KOPT-K1 (cell line): ENCODE results near the gene NOP56.

Experiments
- H3K27ac ChIP-seq: fragments of 200-600 bp; sonication (generic); 2 replicates; pipeline ENCODE4 v1.5.1; 2016; ENCODE audit warnings: antibody characterized with exemption, mild to moderate bottlenecking, low read depth, low read length; ENCODE audit not compliant: poor library complexity, severe bottlenecking
- H3K36me3 ChIP-seq: fragments of 200-600 bp; sonication (generic); 2 replicates; pipeline ENCODE4 v1.5.1; 2017; ENCODE audit warnings: antibody characterized with exemption, mild to moderate bottlenecking, low read length, moderate library complexity; ENCODE audit not compliant: insufficient read depth
- H3K9me3 ChIP-seq: fragments of 200-600 bp; sonication (generic); 2 replicates; pipeline ENCODE4 v1.5.1; 2017; ENCODE audit warnings: antibody characterized with exemption, low read length, mild to moderate bottlenecking; ENCODE audit not compliant: insufficient read depth, poor library complexity, severe bottlenecking

NOP56 gene

GRCh38 chr20:2625062-2625461 lies 27.4 kb upstream of the NOP56 start:
- Histone ChIP-seq H3K27ac (no peak overlapping the region), H3K9me3 (peaks cover 25% of the 10 kb centered on the region), H3K36me3 (no peaks in the 10 kb centered on the region)

- H3K27ac ChIP-seq = no peak overlapping the region
- H3K36me3 ChIP-seq = no peaks in the 10 kb centered on the region
- H3K9me3 ChIP-seq = peaks cover 28% of the 10 kb centered on the region
Measured at GRCh38 chr20:2626853-2627541, 25.4 kb upstream of the NOP56 start.

GRCh38 chr20:2631228-2631627 lies 21.2 kb upstream of the NOP56 start:
- H3K27ac ChIP-seq = no peak overlapping the region
- peaks cover 20% of the 10 kb centered on the region for H3K9me3 ChIP-seq
- no peaks in the 10 kb centered on the region for H3K36me3 ChIP-seq

- no peak overlapping the region for H3K27ac ChIP-seq
- peaks cover 4% of the 10 kb centered on the region for H3K9me3 ChIP-seq
- H3K36me3 ChIP-seq = no peaks in the 10 kb centered on the region
Measured at GRCh38 chr20:2633381-2633780, 19.1 kb upstream of the NOP56 start.

- no peaks in the 10 kb centered on the region for H3K36me3 ChIP-seq
- no peak overlapping the region for H3K27ac ChIP-seq
- H3K9me3 ChIP-seq = no peaks in the 10 kb centered on the region
Measured at GRCh38 chr20:2637246-2637645, 15.2 kb upstream of the NOP56 start.

- Histone ChIP-seq H3K36me3 (no peaks in the 10 kb centered on the region), H3K9me3 (no peaks in the 10 kb centered on the region), H3K27ac (no peak overlapping the region)
Measured at GRCh38 chr20:2640260-2640659, 12.2 kb upstream of the NOP56 start.

GRCh38 chr20:2640899-2641298 lies 11.5 kb upstream of the NOP56 start:
- Histone ChIP-seq H3K9me3 (no peaks in the 10 kb centered on the region), H3K27ac (no peak overlapping the region), H3K36me3 (no peaks in the 10 kb centered on the region)

- Histone ChIP-seq H3K27ac (no peak overlapping the region), H3K9me3 (no peaks in the 10 kb centered on the region), H3K36me3 (no peaks in the 10 kb centered on the region)
Measured at GRCh38 chr20:2643708-2644107, 8.7 kb upstream of the NOP56 start.

GRCh38 chr20:2652724-2653555 lies 508 bp downstream of the NOP56 start:
- H3K27ac ChIP-seq = peak overlapping the region; percentile 92
- no peaks in the 10 kb centered on the region for H3K9me3 ChIP-seq
- H3K36me3 ChIP-seq = peaks cover 52% of the 10 kb centered on the region

GRCh38 chr20:2653556-2654383 lies 1.3 kb downstream of the NOP56 start:
- Histone ChIP-seq H3K9me3 (no peaks in the 10 kb centered on the region), H3K36me3 (peaks cover 60% of the 10 kb centered on the region), H3K27ac (peak overlapping the region; percentile 92)

GRCh38 chr20:2654384-2654822 lies 2.0 kb downstream of the NOP56 start:
- H3K36me3 ChIP-seq = peaks cover 67% of the 10 kb centered on the region
- no peaks in the 10 kb centered on the region for H3K9me3 ChIP-seq
- peak overlapping the region; percentile 92 for H3K27ac ChIP-seq

GRCh38 chr20:2654831-2655230 lies 2.4 kb downstream of the NOP56 start:
- Histone ChIP-seq H3K9me3 (no peaks in the 10 kb centered on the region), H3K27ac (no peak overlapping the region), H3K36me3 (peaks cover 71% of the 10 kb centered on the region)

- Histone ChIP-seq H3K27ac (no peak overlapping the region), H3K36me3 (peaks cover 78% of the 10 kb centered on the region), H3K9me3 (no peaks in the 10 kb centered on the region)
Measured at GRCh38 chr20:2655331-2656116, 3.1 kb downstream of the NOP56 start.

- Histone ChIP-seq H3K9me3 (no peaks in the 10 kb centered on the region), H3K36me3 (peaks cover 88% of the 10 kb centered on the region), H3K27ac (no peak overlapping the region)
Measured at GRCh38 chr20:2656471-2657117, 4.2 kb downstream of the NOP56 start.
